NCI-H2107 treated with DMSO at 0.1 percent for 48 hours (cell line): ENCODE measurements around the gene MSN.
"Not testable (repeated sequence)": the region's sequence is repeated elsewhere in the genome, so short reads cannot be mapped to it uniquely, and the experiment has no call there.

ENCODE experiments used
- DNase-seq: peaks from one replicate; lab custom pipeline; 2025; ENCODE audit not compliant: unreplicated experiment; lab: John Stamatoyannopoulos, UW

MSN gene

GRCh38 chrX:65667503-65668376 lies at the start of gene MSN:
TSS of gene MSN (plus strand) at chrX:65667654. CDS start at chrX:65667842, 188 bp downstream.
- DNase-seq: no peak

GRCh38 chrX:65620096-65620705 lies 47.3 kb upstream of the MSN start:
- not testable (repeated sequence) for DNase-seq

GRCh38 chrX:65630771-65631170 lies 36.7 kb upstream of the MSN start:
- DNase-seq: no peak

GRCh38 chrX:65633826-65634225 lies 33.6 kb upstream of the MSN start:
- no peak for DNase-seq

GRCh38 chrX:65634732-65635131 lies 32.7 kb upstream of the MSN start:
- DNase-seq: no peak

DNA sequence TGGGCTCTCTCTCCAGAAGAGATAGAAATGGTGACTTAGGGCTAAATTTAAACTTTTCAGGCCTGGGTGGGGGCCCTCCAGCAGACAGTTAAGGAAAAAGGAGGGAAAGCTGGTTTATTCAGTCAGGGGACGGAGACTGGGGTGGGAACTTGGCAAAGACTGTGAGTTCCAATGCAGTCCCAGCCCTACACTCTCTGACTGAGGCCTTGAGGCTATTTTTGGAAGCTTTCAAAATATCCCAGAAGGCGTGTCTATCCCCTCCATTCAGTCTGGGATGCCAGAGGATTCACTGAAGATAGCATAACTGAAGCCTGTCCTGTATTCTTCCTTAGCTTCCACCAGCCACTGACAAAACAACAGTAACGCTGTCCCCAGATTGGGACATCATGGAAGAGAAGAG lies 32.1 kb upstream of the MSN start:
- DNase-seq: no peak

DNA sequence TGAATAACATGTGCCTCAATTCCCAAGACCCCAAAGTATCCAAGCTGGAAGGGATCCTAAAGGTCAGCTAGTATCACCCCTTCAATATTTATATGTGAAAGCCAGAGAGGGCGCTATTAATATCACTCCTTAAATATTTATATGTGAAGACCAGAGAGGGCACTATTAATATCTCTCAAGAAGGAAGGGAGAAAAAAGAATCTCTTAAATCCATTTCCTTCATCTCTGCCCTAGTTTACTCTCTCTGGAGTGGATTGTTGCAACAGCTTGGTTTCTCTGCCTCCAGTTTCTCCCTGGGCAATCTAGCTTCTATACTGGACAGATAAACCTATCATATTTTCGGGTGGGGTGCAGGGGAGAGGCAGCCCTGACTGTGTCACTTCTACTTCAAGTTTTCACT lies 31.6 kb upstream of the MSN start:
- DNase-seq: no peak

GRCh38 chrX:65636261-65636660 lies 31.2 kb upstream of the MSN start:
- DNase-seq: not testable (repeated sequence)

DNA sequence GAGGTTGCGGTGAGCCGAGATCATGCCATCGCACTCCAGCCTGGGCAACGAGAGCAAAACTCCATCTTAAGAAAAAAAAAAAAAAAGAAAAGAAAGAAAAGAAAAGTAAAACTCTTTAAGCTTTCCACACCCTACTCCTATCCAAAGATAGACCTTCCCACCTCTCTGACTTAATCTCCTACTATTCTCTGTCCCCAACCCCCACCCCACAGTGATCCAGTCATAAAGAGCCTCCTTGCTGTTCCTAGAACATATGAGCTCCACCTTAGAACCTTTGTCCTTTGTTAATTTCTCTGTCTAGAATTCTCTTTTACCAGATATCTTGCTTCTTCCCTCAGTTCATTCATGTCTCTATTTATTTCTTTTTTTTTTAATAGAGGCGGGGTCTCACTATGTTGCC lies 30.1 kb upstream of the MSN start:
- DNase-seq: no peak

GRCh38 chrX:65642914-65643491 lies 24.5 kb upstream of the MSN start:
- DNase-seq: no peak

DNA sequence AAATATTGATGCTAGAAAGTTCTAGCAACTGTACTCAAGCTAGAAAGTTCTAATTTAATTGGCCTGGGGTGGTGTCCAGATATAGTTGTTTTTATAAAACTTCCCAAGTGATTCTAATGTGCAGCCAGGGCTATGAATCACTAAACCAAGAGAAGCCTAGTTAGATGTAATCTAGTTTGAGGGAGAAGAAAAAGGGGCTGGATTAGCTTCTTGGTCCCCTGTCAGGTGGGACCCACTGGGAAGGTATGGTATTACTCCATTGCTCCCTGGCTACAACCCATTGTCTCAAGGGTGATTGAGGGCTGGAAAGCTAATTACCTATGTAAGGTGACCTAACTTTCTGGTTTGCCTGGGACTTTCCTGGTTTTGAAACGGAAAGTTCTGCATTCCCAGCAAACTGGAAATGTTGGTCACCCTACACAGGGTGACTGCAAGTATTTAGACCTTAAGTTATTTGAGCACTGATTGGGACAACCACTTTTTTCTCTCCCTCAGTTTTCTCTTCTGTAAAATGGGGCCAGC lies 23.9 kb upstream of the MSN start:
- no peak for DNase-seq

GRCh38 chrX:65644621-65645289 lies 22.7 kb upstream of the MSN start:
- DNase-seq: no peak

GRCh38 chrX:65647801-65648200 lies 19.7 kb upstream of the MSN start:
- no peak for DNase-seq

DNA sequence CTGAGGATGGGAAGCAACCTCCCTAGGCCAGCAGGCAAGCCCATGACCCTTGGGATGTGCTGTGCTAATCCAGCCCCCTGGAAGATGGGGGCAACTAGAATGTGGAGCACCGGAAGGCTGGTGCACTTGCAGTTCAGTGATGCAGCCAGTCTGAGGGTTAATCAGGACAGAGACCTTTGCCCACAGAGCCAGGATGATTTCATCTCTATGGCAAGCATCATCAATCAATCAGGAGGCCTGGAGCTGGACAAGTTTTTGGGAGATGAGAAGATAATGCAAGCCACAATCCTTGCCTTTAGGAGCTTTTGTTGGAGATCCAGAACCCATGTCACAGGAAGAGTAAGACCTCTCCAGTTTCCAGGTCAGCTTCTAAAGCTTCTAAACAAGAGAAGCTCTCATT lies 15.4 kb upstream of the MSN start:
- no peak for DNase-seq

DNA sequence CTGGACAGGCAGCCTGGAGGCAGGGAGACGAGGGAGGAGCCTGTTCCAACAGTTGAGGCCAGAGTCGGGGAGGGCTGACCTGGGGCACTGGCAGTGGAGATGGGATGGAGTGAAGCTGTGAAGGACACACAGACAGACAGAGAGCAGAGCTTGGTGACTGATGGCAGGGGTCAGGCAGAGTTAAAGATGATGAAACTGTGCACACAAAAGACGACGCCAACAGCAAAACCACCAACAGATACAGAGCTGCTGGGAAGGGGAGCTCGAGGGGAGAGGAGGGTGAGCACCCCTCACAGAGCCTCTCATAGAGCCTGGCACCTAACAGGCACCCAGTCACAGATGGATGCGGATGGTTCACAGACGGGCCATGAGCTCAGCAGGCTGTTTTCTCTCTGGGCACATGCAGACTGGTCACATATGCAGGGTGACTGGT lies 10.4 kb upstream of the MSN start:
- DNase-seq: not testable (repeated sequence)

DNA sequence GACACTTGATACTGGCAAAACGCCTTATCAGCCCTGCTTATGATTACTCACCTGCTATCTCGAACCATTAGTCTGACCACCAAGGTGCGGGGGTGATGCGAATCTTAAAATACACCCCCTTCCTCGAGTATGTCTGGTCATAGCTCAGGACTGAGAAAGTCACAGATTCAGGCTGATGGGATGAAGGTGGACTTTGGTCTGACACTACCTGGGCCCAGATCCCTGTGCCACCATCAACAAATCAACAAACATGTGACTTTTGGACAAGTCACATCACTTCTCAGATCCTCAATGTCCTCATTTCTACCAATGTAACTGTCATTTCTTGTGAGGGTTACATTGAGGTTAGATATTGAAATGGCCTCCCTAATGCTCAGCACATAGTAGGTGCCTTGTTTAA lies 9.8 kb upstream of the MSN start:
- DNase-seq: no peak

DNA sequence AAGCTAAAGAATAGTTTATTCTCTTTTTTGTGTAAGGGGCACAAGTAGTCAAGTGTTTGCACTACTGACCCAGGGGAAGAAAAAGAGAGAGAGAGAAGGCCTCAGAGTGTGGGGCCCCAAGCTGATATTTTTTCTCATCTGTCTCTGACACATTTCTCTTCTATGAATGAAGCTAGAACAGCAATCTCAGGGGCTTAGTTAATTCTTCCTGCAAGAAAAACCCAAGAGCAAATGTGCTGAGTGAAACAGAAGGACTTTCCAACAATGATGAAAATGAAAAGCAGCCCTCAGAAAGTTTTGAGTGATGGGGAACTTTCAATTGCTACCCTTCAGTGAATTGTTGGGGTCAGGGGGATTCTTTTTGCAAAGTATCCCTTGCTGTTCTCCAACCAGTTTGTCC lies 9.2 kb upstream of the MSN start:
- no peak for DNase-seq

DNA sequence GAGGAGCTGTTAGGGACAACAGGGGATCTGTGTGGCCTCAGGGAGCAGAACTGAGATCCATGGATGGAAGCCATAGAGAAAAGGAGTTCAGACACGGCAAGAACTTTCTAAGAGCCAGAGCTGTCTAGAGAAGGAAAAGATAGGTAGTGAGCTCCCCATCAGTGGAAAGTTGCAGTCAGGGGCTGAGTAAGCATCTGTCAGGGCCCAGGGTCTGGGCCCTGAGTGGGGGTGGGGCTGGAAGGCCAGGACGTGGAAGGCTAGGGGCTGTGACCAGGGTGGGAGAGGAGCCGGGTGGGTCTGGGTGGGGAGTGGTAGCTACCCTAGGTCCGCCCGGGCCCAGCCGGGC lies 324 bp upstream of the MSN start:
- DNase-seq: no peak

- no peak for DNase-seq
Observed at GRCh38 chrX:65668377-65669310, 1.2 kb downstream of the MSN start.

DNA sequence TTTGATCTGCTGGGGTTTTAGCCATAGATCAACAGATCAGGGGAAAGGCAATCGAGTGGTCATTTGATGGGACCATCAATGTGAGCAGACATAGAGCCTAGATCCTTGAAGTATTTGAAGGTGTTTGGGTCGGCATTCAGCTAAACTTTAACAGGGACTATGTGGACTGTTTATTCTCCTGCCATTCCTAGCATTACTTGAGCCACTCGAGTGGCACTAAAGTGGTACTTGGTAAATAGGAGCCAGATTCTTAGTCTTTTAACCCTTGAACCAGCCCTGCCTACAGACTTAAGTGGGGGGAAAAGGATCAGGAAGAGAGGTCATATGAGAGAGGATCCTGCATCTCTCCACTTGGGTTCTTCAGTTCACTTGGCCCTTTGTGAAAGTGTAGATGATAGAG lies 3.8 kb downstream of the MSN start:
- DNase-seq: no peak
